Glomerular endothelial cell (primary cell): Measurements from ENCODE around the gene MIF4GD. TPM values are rescaled to one million over a fixed set of nuclear protein-coding genes. Genes with fewer than 3 reads are reported as not detected.
A peak's percentile ranks its signal among the peaks of the same experiment; 100 is the strongest.
"Not testable (repeated sequence)": the region's sequence is repeated elsewhere in the genome, so short reads cannot be mapped to it uniquely, and the experiment has no call there.

Experiments
- DNase-seq: peaks from one replicate; pipeline ENCODE4 v3.0.0-alpha.2; 2011; ENCODE audit warnings: low read depth, low spot score; ENCODE audit errors: extremely low read depth
- total RNA-seq: library from RNA; depleted of rRNA; stranded (reverse); fragments of >200 nt; gene quantifications from 2 replicates; pipeline ENCODE4 v1.2.3, GENCODE V29; 2015

Gene MIF4GD
- total RNA-seq, 1 donor from 2014 or later: 21.9 TPM

DNA sequence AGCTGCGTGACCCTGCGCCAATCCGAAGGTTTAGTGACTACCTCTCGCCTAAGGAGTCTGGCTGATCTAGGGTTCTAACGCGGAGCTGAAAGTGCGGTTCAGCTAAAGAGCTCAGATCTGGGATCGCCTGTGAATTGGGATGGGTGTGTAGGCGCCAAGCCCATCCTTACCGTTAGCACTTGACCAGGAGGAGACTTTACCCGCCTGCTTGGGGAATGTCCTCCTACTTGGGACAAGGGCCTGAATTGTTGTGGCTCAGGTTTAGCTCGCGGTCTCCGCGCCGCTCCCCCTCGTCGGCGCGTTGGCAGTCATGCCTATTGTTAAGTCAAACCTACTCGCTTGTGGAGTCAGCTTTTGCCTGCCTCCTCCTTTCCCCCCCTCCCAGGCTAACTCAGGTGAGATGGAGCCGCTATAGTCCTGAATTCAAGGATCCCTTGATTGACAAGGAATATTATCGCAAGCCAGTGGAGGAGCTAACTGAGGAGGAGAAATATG lies 8.9 kb downstream of the MIF4GD start:
- DNase-seq: no peak

DNA sequence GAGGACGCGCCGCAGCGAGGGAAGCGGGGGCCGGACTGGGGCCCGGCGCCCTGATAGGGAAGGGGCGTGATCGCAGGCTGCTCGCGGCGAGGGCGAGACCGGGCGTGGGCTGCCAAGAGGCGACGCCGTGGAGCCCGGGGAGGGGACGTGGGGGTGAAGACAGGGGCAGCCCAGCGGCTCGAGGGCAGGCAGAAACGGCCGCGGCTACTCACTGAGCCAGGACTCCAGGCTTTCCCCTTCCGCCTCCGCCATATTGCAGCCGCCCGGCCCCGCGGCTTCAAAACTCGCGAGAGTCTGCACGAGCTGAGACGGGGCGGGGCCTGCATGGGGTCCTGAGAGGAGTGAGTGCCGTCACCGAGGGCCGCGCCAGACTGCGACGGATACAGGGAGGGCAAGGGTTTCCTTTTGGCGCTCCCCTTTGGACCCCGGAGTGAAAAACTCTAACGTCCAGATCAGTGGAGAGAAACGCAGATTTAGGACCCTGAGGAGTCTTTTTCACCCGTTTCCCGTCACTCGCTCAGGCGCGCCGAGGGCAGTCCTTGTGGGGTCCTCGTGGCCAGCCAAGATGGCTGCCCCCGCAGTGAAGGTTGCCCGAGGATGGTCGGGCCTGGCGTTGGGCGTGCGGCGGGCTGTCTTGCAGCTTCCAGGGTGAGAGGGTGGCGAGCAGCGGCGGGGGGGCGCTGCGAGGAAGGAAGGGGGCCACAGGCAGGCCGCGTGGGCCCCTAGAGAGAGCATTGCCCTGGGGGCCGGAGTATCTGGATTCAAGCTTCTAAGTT lies 9.5 kb downstream of the MIF4GD start, which contains the start of the genes GGA3 and MRPS7:
GGA3 (minus strand) TSS at position 271 of the 776 bp plus-strand sequence; CDS start at position 252, 19 bp downstream.
MRPS7 (plus strand) TSS at position 544 of the 776 bp plus-strand sequence; CDS start at position 566, 22 bp downstream.
- DNase-seq: peak; percentile 66

DNA sequence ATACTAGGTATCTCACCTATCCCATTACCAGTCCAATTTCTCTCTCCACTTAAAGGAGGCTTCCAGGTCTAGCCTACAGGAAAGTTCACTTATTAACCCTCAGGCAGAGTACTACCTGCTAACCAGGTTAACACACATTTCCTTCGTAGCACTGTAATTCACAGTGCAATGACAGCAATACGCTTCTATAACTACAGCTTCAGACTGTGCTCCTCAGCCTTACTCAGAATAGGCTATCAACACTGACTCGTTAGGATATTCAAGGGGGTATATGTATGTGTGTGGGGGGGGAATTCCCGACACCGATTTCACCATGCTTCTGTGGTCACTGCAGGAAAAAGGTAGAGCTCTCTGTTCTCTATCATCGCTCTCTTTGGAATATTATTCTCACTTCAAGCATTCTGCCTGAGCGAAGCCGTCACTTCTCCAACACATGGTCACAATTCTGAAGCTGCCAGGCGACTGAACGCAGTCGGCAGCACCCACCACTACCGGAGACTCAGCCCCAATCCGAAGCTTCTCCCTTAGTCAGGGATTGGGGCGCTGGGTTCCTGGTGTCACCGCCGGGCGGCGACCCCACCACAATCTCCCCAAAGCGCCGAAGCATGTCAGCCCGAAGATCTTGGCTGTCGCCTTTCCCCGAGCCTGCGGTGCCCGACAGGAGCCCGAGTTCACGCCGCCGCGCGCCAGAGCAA lies 10.2 kb downstream of the MIF4GD start:
- no peak for DNase-seq

DNA sequence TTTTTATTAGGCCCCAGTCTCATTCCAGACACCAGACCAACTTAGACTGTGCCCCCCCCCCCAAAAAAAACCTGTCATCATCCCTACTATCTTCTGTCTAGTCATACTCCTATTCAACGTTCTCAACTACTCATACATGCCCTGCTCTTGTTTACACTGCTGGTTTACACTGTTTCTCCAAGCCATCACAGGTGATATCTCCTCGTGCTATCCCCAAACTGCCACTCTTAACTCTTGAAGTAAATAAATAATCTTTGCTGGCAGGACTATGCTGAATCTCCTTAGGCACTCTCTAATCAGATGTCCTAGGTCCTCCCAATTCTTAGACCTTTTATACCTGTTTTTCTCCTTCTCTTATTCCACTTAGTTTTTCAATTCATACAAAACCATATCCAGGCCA lies 13.8 kb downstream of the MIF4GD start:
- not testable (repeated sequence) for DNase-seq

DNA sequence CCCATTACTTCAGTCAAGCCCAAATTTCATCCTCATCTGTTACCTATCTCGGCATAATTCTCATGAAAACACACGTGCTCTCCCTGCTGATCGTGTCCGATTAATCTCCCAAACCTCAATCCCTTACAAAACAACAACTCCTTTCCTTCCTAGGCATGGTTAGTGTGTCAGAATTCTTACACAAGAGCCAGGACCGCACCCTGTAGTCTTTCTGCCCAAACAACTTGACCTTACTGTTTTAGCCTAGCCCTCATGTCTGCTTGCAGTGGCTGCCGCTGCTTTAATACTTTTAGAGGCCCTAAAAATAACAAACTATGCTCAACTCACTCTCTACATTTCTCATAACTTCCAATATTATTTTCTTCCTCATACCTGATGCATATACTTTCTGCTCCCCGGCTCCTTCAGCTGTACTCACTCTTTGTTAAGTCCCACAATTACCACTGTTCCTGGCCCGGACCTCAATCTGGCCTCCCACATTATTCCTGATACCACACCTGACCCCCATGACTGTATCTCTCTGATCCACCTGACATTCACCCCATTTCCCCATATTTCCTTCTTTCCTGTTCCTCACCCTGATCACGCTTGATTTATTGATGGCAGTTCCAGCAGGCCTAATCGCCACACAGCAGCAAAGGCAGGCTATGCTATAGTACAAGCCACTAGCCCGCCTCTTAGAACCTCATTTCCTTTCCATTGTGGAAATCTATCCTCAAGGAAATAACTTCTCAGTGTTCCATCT lies 14.9 kb downstream of the MIF4GD start:
- not testable (repeated sequence) for DNase-seq

DNA sequence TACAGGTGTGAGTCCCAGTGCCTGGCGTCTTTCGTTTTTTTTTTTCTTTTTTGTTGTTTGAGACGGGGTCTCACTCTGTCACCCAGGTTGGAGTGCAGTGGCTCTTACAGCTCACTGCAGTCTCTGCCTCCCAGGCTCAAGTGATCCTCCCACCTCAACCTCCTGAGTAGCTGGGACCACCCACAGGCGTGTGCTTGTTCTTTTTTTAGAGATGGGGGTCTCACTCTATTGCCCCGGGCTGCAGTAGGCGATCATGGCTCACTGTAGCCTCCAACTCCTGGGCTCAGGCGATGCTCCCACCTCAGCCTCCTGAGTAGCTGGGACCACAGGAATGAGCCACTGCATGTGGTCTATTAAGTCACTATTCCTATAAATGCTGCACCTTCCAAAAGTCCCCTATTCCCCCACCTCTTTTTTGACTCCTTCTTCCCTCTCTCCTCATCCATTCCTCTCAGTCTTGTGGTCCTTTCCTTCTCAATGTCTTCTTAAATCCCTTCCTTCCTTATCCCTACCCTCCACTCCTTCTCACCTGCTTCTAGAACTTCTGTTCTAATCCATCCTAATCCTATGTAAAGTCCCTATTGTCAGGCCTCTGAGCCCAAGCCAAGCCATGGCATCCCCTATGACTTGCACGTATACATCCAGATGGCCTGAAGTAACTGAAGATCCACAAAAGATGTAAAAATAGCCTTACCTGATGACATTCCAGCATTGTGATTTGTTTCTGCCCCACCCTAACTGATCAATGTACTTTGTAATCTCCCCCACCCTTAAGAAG lies 18.8 kb downstream of the MIF4GD start:
- DNase-seq: no peak

DNA sequence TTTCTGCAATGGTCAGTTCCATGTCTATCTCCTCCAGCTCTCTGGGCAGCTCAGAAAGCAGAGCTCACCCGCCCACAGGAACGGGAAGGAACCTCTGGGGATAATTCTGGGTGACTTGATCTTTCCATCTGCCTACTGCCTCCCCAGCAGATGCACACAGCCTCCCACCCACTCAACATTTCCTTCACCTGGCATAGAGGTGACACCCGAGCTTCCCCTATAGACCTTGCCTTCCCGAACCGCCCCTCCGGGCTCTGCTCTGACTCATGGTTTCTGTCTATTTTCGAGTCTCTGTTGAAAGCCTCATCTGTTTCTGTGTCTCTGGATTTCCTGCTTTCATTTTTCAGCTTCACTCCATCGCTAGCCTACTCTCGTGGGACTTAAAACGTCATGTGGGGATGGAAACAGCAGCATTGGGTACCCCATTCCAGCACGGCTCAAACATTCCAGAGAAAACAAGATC lies 21.0 kb downstream of the MIF4GD start:
- DNase-seq: no peak

DNA sequence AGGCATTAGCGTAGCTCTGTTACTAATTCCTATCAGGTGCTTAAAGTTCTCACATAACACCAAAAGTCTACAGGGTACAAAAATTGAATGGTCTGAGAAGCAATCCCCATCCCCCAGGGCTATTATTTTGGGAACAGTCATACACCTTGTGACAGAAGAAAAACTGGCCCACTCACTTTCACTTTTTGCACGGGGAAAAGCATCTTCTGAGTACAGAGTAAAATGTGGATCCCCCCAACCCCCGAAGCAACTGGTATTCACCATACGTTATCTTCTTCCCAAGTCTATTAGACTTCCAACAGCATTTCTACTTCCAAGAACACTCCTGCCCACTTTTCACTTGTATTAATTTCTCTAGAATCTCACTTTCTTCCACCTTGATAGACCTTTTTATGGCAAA lies 21.5 kb downstream of the MIF4GD start:
- no peak for DNase-seq

DNA sequence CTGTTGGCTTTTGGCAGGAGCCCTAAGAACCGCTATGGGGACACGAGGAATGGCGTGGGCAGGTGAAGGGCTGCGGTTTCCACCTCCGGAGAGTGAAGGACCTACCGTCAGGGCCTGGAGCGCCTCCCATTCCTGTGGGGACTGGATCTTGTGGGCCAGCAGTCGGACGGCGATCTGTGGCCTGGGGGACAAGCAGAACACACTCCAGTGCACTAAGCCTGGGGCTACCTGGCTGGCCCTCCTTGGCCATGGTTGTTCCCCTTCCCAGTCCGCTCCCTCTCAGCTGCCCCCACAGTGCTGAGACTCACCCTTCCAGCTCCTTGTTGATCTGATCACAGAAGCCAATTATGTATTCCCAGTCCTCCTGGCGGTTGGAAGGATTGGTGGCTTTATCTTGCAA lies 24.6 kb downstream of the MIF4GD start:
- DNase-seq: no peak

DNA sequence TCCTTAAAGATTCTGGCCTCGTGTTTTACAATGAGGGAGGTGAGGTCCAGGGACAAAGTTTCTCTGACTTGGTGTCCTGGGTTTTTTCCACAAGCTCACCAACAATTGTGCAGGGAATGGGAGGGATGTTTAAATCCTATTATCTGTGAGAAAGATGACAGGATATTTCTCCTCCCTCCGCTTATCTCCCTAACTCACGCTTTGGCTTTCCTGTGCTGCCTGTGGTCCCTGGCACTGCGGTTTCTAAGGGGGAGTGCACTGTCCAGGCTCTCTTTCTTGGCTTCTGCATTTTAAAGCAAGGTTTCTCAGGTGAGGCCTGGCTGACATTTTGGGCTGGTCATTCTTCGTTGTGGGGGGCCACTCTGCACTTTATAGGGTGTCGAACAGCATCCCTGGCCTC lies 26.0 kb downstream of the MIF4GD start:
- DNase-seq: no peak

DNA sequence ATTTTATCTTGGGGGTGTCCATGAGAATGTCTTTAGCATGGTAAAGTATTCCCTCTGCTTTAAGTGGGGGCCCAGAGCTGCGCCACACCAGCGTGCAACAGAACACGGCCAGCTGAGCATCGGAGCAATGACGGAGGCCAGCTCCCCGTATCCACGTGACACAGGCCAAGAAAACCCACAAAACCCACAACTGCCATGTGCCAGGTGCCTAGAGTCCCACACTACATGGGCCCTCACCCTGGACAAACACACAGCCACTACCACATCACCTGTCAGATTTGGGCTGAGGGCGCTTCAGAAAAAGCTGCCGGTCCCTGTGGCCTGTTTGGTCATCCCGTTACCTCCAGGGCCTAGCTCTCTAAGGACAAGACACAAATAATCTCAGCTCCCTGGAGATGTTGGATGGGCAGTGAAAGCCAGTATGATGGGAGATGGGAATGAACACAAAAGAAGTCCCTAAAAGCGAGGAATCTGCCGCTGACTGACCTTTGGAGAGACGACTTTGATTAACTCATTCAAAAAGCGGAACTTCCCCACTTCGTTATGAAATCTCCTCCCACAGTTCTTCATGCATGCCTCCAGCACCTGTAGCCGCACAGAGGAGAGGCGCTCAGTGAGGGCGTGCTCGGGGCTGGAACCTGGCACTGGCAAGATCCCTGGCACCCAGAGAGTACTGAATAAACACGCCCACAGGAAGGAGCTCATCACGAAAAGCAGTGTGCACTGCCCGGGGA lies 26.7 kb downstream of the MIF4GD start:
- no peak for DNase-seq

DNA sequence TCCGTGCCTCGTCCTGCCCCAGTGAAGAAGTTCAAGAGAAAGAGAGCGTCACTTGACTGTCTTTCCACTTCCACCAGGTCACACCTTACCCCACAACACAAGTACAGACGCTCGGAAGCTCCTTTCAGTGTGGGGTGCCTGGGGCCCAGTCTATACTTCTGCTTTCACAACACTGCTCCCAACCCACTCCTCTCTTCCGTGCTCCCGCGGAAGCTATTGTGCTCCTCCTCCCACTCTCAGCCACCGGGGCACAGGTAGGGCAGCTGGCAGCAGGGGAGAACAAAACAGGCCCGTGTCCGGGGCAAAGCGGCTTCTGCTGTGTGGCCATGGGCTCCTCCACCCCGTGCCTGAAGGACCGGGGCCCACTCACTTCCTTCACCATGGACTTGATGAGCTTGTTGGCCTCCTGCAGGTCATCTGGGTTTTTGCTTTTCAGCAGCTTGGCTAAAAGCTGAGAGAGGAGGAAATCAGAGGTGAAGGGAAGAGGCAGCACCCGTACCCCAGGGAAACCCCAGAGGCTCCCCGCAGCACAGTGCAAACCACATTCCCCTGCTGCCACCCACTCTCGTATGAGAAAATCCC lies 28.5 kb downstream of the MIF4GD start:
- DNase-seq: no peak

DNA sequence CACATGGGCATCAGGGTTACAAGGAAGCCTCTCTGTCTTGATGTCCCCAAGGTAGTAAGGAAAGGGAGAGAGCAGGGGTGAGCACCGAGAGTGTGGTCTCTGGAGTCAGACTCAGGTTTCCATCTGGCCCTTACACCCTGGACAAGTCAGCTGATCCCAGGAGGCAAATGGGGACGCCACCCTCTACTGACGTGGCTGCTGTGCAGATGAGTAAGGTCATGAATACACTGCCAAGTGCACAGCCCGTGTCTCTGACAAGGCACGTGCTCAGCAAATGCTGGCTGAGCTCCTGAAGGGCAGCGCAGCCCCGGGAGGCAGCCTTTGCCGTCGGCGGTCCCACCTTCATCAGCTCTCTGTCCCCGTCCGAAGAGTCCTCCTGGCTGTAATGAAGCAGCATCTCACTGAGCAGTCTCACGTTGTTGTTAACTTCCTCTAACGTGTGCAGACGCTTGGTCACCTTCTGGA lies 29.0 kb downstream of the MIF4GD start:
- DNase-seq: no peak

DNA sequence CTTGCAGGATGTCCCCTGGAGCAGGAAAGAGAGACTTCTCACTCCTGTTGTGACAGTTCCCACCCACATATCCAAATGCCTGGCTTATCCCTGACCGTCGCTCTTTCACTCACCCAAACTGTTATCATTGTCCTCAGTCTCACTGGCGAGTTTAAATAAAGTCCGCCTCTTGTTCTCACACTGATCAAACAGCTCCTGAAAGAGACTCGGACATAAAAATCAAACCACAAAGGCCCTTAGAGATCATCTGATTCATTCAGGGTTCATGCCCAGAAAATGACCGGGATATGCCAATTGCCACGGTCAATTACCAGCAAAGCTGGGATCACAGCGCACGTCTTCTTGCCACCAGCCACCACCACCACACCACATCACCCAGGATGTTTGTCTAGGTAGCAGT lies 29.5 kb downstream of the MIF4GD start:
- DNase-seq: no peak

DNA sequence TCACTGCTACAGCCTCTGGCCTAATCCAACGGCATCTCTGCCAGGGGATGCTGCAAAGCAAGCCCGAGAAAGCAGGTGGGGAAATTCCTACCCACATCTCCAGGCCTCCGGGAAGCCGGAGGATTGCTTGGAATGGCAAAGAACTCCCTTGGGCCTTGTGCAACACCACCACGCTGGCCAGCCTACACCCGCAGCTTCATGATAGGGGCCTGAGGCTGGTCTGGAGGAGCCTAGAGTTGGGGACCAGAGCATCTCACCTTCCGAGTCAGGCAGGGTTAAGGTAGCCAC lies 29.9 kb downstream of the MIF4GD start:
- DNase-seq: no peak

DNA sequence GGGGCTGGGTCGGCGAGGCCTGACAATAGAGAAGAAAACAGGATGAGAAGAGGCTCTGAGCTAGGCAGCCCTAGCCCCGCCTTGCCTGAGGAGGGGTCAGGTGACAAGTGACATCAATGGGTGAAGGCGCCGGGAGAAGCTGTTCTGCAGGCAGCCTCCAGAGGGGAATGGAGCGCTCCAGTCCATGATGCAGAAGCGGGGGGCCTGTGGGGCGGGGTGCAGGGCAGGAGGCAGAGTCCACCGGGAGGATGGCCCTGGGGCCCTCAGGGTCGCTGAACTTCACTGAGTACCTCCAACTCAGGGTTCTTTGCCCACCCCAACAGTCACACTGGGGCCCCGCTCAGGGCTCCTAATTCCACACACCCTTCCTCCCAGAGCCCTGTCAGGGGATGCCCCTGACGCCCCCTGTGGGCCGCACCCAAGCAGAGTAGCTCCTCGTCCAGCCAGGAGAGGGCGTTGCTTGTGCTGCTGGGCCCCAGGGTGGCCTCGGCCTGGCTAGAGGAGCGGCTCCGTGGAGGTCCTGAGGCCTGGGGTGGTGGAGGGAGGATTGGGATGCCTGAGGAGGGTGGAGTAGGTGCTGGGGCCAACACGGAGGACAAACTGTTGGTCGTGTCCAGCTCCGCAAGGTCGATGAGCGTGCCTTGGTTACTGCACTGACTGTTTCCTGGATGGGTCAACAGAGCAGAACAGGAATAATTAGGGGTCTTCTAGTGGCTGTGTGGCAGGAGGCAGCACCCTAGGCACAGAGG lies 30.5 kb downstream of the MIF4GD start:
- DNase-seq: no peak

DNA sequence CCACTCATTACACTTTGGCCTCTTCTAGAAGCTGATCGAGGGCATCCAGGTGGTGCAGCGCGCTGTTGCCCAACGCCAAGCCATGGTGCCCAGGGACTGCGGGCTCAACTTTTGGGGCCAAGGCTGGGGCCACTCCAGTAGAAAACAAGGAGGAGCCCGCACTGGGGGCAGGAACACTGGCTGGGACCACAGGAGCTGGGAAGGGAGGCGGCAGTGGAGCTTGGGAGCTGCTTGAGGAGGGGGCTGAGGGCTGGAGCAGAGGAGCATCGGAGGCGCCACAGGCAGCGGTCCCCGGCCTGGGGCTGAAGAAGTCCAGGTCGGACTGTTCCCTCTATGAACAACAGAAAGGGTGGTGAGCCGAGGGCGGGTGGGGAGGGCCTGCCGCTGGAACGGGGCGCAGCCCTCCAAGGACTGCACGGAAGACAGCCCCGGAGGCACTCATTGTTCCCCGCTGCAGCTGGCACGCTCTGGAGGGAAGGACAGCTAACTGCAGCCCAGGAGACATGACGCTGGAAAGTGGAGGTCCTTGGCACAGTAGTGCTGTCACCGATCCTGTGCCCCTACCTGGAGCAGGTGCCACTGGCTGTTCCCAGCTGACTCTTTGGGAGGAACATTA lies 31.1 kb downstream of the MIF4GD start:
- DNase-seq: no peak

DNA sequence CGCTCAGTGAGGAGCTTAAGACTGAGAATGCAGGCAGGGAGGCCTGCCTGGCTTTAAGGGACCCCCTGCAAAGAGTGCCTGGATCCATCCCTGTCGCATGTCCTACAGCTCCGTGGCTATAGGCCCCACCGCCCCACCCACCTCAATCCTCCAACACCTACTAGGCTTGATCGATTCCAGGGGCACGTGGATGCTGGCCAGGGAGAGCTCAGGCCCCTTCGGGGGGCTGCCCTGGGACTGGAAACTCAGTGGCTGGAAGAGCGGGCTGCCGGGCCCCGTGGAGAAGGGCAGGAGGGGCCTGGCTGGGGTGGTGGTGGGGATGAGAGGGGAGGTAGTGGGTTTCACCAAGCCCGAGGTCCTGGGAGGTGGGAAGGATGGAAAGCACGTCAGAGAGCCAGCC lies 31.8 kb downstream of the MIF4GD start:
- DNase-seq: no peak
